HG03280 (cell line): ENCODE data around the gene DGCR6.
"Not testable (repeated sequence)": the region's sequence is repeated elsewhere in the genome, so short reads cannot be mapped to it uniquely, and the experiment has no call there.

Source experiments
- ATAC-seq: cut with Tn5 transposase; IDR thresholded peaks from one replicate; pipeline ENCODE4 v1.9.1; 2021; ENCODE audit warnings: mild to moderate bottlenecking, moderate library complexity; ENCODE audit not compliant: unreplicated experiment

Gene DGCR6

GRCh38 chr22:18929459-18929858, 23.3 kb downstream of the DGCR6 start:
- ATAC-seq: no peak

- ATAC-seq: no peak
Observed at GRCh38 chr22:18931905-18932652, 26.0 kb downstream of the DGCR6 start.

- no peak for ATAC-seq
Observed at GRCh38 chr22:18933914-18934313, 27.8 kb downstream of the DGCR6 start.

- ATAC-seq: not testable (repeated sequence)
Observed at GRCh38 chr22:18934688-18935087, 28.6 kb downstream of the DGCR6 start.

- no peak for ATAC-seq
Observed at GRCh38 chr22:18935889-18936529, 29.9 kb downstream of the DGCR6 start, which contains the start of gene PRODH. TSS of gene PRODH (minus strand) at chr22:18936293. CDS start at chr22:18936287, 6 bp downstream.

- ATAC-seq: not testable (repeated sequence)
Observed at GRCh38 chr22:18938691-18939090, 32.6 kb downstream of the DGCR6 start.

- not testable (repeated sequence) for ATAC-seq
Observed at GRCh38 chr22:18947105-18947504, 41.0 kb downstream of the DGCR6 start.

- no peak for ATAC-seq
Observed at GRCh38 chr22:18947905-18948304, 41.8 kb downstream of the DGCR6 start.

- no peak for ATAC-seq
Observed at GRCh38 chr22:18950141-18950540, 44.0 kb downstream of the DGCR6 start.

- ATAC-seq: no peak
Observed at GRCh38 chr22:18952022-18952421, 45.9 kb downstream of the DGCR6 start.

GRCh38 chr22:18953128-18953527, 47.0 kb downstream of the DGCR6 start:
- not testable (repeated sequence) for ATAC-seq

- ATAC-seq: not testable (repeated sequence)
Observed at GRCh38 chr22:18954303-18954989, 48.3 kb downstream of the DGCR6 start.

GRCh38 chr22:18954990-18955571, 49.0 kb downstream of the DGCR6 start:
- no peak for ATAC-seq

- ATAC-seq: no peak
Observed at GRCh38 chr22:18955696-18956095, 49.6 kb downstream of the DGCR6 start.

GRCh38 chr22:18956121-18956895, 50.2 kb downstream of the DGCR6 start:
- ATAC-seq: not testable (repeated sequence)

- ATAC-seq: not testable (repeated sequence)
Observed at GRCh38 chr22:18956956-18957355, 50.8 kb downstream of the DGCR6 start.

- not testable (repeated sequence) for ATAC-seq
Observed at GRCh38 chr22:18957621-18958320, 51.7 kb downstream of the DGCR6 start.

- ATAC-seq: not testable (repeated sequence)
Observed at GRCh38 chr22:18958321-18958705, 52.2 kb downstream of the DGCR6 start.

GRCh38 chr22:18958738-18959137, 52.6 kb downstream of the DGCR6 start:
- ATAC-seq: not testable (repeated sequence)

GRCh38 chr22:18959266-18959665, 53.1 kb downstream of the DGCR6 start:
- not testable (repeated sequence) for ATAC-seq
